Thymus (tissue), 11 donors: Measurements from ENCODE around the gene SYT13. TPM values are rescaled to one million over a fixed set of nuclear protein-coding genes. Genes with fewer than 3 reads are reported as not detected.

Source experiments
- DNase-seq, 9 donors: peaks; one replicate each; pipeline ENCODE4 v3.0.0-alpha.2; 2013; ENCODE audit warnings: low spot score in 9 of 9, low read depth in 6 of 9, missing footprints in 1 of 9
- H3K27ac ChIP-seq, 2 donors: one replicate each; pipeline ENCODE4 v1.5.1; 2013; ENCODE audit warnings: control low read depth in 1 of 2, low read depth in 1 of 2, low read length in 1 of 2, mild to moderate bottlenecking in 1 of 2, moderate library complexity in 1 of 2
- H3K27me3 ChIP-seq, 2 donors: one replicate each; pipeline ENCODE4 v1.5.1; 2013; ENCODE audit warnings: low read length in 1 of 2; ENCODE audit not compliant: control insufficient read depth in 2 of 2, insufficient read depth in 1 of 2
- H3K36me3 ChIP-seq, 2 donors: one replicate each; pipeline ENCODE4 v1.5.1; 2013; ENCODE audit warnings: low read length in 1 of 2, mild to moderate bottlenecking in 1 of 2, moderate library complexity in 1 of 2; ENCODE audit not compliant: control insufficient read depth in 2 of 2, insufficient read depth in 2 of 2
- H3K4me1 ChIP-seq, 2 donors: one replicate each; pipeline ENCODE4 v1.5.1; 2013; ENCODE audit warnings: low read length in 2 of 2; ENCODE audit not compliant: control insufficient read depth in 2 of 2, insufficient read depth in 2 of 2
- H3K4me3 ChIP-seq, 2 donors: one replicate each; pipeline ENCODE4 v1.5.1; 2013; ENCODE audit warnings: low read length in 2 of 2, control low read depth in 1 of 2, mild to moderate bottlenecking in 1 of 2
- H3K9me3 ChIP-seq, 2 donors: one replicate each; pipeline ENCODE4 v1.5.1; 2013; ENCODE audit warnings: low read length in 1 of 2, mild to moderate bottlenecking in 1 of 2; ENCODE audit not compliant: control insufficient read depth in 2 of 2, insufficient read depth in 1 of 2
- WGBS: extraction: QIAGEN DNeasy Blood & Tissue Kit; methylation state at CpG from one replicate; pipeline ENCODE4 v1.1.7; 2013; 5-methylcytosine and 5-hydroxymethylcytosine counted together
- polyA plus RNA-seq: library from polyadenylated mRNA; stranded (reverse); fragments of 200-250 nt; gene quantifications from one replicate; pipeline ENCODE4 v1.2.3, GENCODE V29; 2013
- total RNA-seq: library from RNA; stranded (reverse); fragments of 120-200 nt; gene quantifications from one replicate; pipeline ENCODE4 v1.2.4, GENCODE V29; 2013
- donor health status: healthy.

The SYT13 gene
- total and polyA plus RNA-seq, 2 donors: 0.14 to 0.25 TPM

GRCh38 chr11:45213717-45214116 is 72.4 kb downstream of the SYT13 start:
- Histone ChIP-seq H3K36me3 (no peaks in the 10 kb centered on the region), H3K27me3 (no peaks in the 10 kb centered on the region), H3K4me1 (peaks cover 0 to 17% of the 10 kb centered on the region in 2 donors), H3K4me3 (no peak overlapping the region), H3K9me3 (no peaks in the 10 kb centered on the region), H3K27ac (no peak overlapping the region)
- DNase-seq: no peak
- WGBS: 100% methylated on average over 1 of the region's 1 CpG

- H3K9me3 ChIP-seq: no peaks in the 10 kb centered on the region
- H3K36me3 ChIP-seq: no peaks in the 10 kb centered on the region
- WGBS: 97% methylated on average over 12 of the region's 12 CpGs
- H3K27ac ChIP-seq: no peak overlapping the region
- DNase-seq: no peak
- peaks cover 0 to 17% of the 10 kb centered on the region in 2 donors for H3K4me1 ChIP-seq
- H3K4me3 ChIP-seq: no peak overlapping the region
- H3K27me3 ChIP-seq: no peaks in the 10 kb centered on the region
These were observed 72.8 kb downstream of the SYT13 start for GRCh38 chr11:45213316-45213665.

- Histone ChIP-seq H3K27me3 (no peaks in the 10 kb centered on the region), H3K4me3 (no peak overlapping the region), H3K27ac (no peak overlapping the region), H3K9me3 (no peaks in the 10 kb centered on the region), H3K4me1 (peaks cover 0 to 17% of the 10 kb centered on the region in 2 donors), H3K36me3 (no peaks in the 10 kb centered on the region)
- 97% methylated on average over 31 of the region's 31 CpGs for WGBS
- no peak for DNase-seq
These were observed 73.4 kb downstream of the SYT13 start for GRCh38 chr11:45212566-45213315.

- no peaks in the 10 kb centered on the region for H3K9me3 ChIP-seq
- peaks cover 0 to 17% of the 10 kb centered on the region in 2 donors for H3K4me1 ChIP-seq
- 97% methylated on average over 9 of the region's 9 CpGs for WGBS
- H3K36me3 ChIP-seq: no peaks in the 10 kb centered on the region
- no peak for DNase-seq
- no peak overlapping the region for H3K27ac ChIP-seq
- no peak overlapping the region for H3K4me3 ChIP-seq
- H3K27me3 ChIP-seq: no peaks in the 10 kb centered on the region
These were observed 74.4 kb downstream of the SYT13 start for GRCh38 chr11:45211732-45212131.

- 96% methylated on average over 9 of the region's 9 CpGs for WGBS
- no peak for DNase-seq
- Histone ChIP-seq H3K27me3 (no peaks in the 10 kb centered on the region), H3K36me3 (no peaks in the 10 kb centered on the region), H3K9me3 (no peaks in the 10 kb centered on the region), H3K4me3 (no peak overlapping the region), H3K4me1 (peaks cover 0 to 17% of the 10 kb centered on the region in 2 donors), H3K27ac (no peak overlapping the region)
These were observed 75.3 kb downstream of the SYT13 start for GRCh38 chr11:45210846-45211245.

GRCh38 chr11:45209891-45210699 is 76.0 kb downstream of the SYT13 start:
- DNase-seq: peak in 4 of 9 donors; percentile 5 to 33 (median 20)
- H3K4me1 ChIP-seq: peaks cover 0 to 15% of the 10 kb centered on the region in 2 donors
- no peak overlapping the region for H3K4me3 ChIP-seq
- WGBS: 49% methylated on average over 29 of the region's 29 CpGs
- H3K27ac ChIP-seq: peak overlapping the region in 1 of 2 donors; percentile 51
- H3K27me3 ChIP-seq: no peaks in the 10 kb centered on the region
- H3K36me3 ChIP-seq: no peaks in the 10 kb centered on the region
- no peaks in the 10 kb centered on the region for H3K9me3 ChIP-seq

GRCh38 chr11:45209000-45209879 is 76.9 kb downstream of the SYT13 start:
- Histone ChIP-seq H3K36me3 (no peaks in the 10 kb centered on the region), H3K27ac (no peak overlapping the region), H3K4me3 (no peak overlapping the region), H3K9me3 (no peaks in the 10 kb centered on the region), H3K4me1 (peaks cover 0 to 14% of the 10 kb centered on the region in 2 donors), H3K27me3 (no peaks in the 10 kb centered on the region)
- 94% methylated on average over 35 of the region's 35 CpGs for WGBS
- no peak for DNase-seq

GRCh38 chr11:45208135-45208534 is 78.0 kb downstream of the SYT13 start:
- Histone ChIP-seq H3K27ac (no peak overlapping the region), H3K4me3 (no peak overlapping the region), H3K27me3 (no peaks in the 10 kb centered on the region), H3K4me1 (peaks cover 0 to 14% of the 10 kb centered on the region in 2 donors), H3K9me3 (no peaks in the 10 kb centered on the region), H3K36me3 (no peaks in the 10 kb centered on the region)
- WGBS: 95% methylated on average over 8 of the region's 8 CpGs
- no peak for DNase-seq
